Measurements from ENCODE around the gene TMEM187. TPM values are rescaled to one million over a fixed set of nuclear protein-coding genes. Genes with fewer than 3 reads are reported as not detected.

The TMEM187 gene
- total RNA-seq, 1 experiment from 2014 or later: 9.0 TPM

DNA sequence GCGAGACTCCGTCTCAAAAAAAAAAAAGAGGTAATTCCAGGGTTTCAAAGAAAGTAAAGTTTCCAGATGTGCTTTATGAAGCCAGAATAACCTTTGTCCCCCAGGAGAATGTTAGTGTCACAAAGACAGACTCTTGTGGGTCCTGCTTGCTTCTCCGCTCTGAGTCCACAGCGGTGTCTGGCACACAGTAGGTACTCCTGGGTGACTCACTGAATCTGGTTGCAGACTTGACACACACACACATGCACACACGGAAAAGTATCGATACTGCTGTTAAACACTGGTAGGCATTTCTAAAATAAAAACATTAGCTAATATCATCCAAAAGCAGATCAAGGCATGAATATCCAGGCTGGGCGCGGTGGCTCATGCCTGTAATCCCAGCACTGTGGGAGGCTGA is 22.9 kb downstream of the TMEM187 start:
- DNase-seq (ENCODE audit: low read depth): no peak

DNA sequence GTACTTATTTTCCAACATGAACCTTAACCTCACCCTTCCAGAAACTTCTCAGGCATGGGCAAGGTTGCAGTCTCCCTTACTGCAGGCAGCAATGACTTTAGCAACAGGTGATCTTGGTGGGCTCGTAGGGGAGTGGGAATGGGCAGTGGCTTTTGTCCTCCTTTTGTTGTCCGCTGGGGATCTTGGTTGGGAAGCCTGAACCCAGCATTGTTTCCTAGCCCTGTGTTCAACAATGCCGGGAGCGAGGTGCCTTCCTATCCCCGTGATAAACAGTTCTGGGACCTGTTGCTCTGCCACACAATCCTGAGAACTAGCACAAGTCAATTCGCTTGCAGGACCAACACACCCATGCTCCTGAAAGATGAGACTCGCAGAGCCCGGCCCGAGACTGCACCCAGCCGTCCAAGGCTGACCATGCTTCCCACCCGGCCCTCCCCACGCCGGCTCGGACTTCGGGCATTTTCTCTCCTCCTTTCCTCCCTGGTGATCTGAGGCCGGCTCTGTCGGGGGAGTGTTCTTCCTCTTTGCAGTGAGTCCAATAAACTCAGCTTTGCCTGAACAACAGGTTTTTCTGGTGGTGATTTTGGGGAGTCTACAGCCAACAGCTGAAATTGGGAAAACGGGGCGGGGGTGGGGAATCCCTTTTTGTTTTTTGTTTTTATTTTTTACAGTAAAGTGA is 26.9 kb downstream of the TMEM187 start:
- no peak for DNase-seq (ENCODE audit: low read depth)

DNA sequence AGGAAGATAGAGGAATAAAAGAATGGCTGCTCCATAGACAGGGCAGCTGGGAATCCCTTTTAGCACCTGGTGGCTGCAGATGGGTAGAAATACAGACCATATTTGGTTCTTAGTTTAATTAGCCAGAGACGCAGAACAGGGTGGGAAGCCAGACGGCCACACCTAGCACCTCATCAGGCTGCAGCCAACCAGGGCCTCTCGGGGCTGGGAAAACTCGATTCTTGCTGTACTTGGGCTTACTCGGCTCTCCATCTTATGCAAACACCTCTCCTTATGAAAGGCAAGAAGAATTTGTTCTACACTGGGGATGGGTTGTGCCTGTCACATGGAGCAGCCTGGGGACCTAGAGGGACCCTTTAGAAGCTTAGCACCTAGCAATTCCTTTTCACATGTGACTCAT is 27.5 kb downstream of the TMEM187 start:
- no peak for DNase-seq (ENCODE audit: low read depth)

DNA sequence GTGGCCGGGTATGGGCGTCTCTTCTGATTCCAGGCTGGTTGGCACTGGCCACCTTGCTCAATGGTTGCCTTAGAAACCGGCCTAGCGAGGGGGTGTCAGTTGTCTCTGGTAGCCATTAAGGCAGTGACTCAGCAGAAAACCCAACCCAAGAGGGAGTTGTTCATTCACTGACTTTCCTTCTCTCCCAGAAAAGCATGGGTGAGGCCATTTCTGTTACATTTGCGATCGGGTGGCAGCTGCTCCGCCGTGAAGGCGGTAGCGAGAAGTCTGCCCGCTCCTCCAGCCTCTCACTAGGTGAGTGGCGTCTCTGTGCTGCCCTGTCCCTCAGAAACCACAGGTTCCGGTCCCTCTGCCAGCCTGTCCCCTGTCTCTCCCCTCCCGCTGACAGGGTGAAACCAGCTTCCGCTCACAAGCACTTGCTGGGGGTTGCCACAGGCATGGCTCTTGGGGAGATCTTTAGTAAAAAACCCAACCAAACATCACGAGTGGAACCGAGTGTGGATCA is 29.7 kb downstream of the TMEM187 start:
- DNase-seq (ENCODE audit: low read depth): peak; percentile 87

DNA sequence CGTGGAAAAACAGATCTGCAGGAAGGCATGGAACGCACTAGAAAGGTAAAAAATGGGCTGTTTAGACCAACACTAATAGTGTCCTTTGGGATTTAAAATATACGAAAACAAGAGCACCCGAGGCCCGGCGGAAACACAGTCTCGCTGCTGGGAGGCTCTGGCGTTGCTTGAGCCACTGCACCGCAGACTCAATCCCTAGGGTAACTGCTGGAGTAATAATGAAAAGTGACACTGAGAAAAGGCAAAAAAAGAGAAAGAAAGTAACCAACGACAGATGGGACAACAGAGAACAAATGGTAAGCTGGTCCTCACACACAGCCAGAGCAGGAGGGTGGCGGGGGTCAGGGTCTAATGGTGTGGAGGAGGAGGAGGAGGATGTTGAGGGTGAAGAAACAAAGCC is 31.8 kb downstream of the TMEM187 start:
- DNase-seq (ENCODE audit: low read depth): no peak

DNA sequence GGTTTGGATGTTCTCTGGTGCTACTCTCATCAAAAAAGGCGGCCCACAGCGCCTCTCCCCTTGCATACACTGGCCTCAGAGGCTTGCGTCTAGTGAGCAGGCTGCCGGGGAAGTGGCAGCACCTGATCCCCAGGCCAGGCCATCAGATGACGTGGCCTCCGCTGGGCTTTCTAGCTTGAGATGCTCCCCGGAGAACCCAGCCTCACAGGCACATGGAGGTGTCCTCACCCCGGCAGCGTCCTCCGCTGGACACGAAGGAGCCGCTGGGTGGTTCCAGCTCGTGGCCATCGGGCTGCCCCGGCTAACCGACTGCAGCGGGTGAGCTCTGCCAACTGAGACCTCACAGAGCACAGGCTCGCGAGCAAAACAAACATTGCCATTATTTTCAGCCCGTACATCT is 34.4 kb downstream of the TMEM187 start:
- no peak for DNase-seq (ENCODE audit: low read depth)

DNA sequence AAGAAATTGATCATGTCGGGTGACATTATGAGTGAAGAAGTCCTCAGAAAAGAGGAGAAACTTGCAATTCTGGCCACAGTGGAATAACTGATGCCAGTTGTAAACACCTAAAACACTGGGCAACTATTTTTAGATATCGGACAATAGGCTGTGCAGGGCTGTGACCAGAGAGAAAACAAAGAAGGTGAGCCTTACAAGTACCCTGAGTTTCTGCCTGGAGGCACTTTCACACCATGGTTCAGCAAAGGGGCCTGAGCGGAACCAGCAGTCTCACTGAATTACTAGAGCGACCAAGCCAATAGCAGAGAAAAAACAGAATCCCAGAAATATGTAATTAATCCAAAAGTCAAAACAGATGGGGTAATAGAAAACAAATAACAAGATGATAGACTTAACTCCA is 36.0 kb downstream of the TMEM187 start:
- DNase-seq (ENCODE audit: low read depth): no peak

DNA sequence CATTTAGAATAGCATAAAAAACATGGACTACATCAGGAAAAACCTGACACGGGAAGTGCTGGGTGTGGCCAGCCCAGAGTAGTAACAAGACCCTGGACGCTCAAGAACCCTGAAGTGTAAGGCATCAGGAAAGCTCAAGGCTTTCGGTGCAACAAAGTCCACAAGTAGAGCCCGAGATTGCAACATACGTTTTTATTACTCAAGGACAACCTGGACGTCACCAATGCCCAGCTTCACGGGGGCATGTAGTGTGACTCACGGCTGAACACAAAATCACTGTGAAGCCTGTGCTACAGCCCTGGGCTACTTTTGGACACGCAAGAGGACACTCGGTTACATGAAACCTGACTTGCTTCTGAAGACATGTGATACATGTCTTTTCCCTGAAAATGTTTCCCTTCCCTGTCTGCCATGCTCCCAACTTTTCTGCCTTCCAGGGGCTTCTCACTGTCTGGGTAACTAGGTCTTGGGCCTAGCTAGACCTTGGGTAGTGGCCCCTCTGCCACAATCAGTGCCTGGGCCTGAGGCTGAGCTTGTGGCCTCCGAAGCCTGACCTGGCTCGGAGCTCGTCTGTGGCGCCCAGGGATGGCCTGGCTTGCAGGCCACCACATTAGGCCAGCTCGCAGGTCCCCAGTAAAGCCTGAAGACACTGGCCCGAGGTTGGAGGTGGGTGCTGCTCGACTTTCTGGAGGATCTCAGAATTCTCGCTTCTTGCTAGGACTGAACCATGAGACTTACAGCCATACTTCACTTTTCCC is 38.0 kb downstream of the TMEM187 start:
- peak; percentile 30 for DNase-seq (ENCODE audit: low read depth)

DNA sequence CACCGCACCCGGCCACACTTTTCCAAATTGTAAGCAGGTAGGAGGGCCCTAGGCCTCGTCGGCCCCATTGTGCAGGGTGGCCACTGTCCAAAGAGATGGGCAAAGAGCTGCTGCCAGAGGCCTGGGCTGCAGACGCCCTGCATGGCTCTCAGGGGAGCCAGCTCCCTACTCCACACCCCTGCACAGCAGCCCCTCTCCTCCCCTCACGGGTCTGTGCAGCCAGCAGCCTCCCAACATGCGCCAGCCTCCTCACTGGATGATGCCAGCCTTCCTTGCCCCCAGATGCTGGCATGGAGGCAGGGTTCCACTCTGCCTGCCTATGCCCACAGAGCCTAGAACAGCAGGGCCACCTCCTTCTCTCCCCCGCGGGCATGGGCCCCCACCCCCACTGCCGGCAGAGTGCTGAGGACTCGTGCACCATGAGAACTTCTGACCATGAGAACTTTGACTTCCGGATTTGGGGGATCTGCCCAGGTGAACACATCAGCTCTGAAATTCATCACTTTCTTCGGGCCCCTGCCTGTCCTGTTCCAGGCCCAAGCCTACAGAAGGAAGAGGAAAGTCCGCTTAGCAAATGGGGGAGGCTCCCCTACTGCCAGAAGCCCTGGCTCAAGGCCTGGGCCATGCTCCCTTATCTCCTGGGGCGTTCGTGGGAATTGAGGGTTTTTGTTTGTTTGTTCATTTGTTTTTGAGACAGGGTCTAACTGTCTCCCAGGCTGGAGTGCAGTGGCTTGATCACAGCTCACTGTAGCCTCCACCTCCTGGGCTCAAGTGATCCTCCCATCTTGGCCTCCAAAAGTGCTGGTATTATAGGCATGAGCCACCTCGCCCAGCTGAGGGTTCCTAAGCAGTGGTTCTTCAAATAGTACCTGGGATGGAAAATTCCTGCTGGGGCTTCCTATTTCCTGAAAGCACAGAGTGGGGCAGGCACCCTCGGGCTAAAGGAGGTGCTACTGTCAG is 39.1 kb downstream of the TMEM187 start:
- no peak for DNase-seq (ENCODE audit: low read depth)

GRCh38 chrX:154012336-154012991 is 39.9 kb downstream of the TMEM187 start:
- DNase-seq (ENCODE audit: low read depth): no peak

DNA sequence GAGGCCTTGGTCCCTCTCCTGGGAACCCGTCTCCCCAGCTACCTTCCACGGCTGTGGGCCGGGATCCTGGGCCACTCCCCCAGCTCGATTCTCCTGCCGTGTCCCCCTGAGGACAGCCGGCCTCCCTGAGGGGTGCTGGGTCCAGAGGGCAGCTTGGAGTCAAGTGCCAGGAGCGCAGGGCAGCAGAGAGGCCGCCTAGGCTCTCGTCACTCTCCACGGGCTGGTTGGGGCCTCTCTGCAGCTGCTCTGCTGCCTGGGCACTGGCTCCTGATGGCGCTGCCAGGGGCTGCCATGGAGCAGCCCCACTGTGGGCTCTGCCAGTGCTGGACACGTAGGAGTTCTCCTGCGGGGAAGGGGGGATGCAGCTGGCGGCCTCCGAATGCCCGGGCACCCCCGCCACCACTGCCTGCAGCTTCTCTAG is 40.5 kb downstream of the TMEM187 start:
- no peak for DNase-seq (ENCODE audit: low read depth)

DNA sequence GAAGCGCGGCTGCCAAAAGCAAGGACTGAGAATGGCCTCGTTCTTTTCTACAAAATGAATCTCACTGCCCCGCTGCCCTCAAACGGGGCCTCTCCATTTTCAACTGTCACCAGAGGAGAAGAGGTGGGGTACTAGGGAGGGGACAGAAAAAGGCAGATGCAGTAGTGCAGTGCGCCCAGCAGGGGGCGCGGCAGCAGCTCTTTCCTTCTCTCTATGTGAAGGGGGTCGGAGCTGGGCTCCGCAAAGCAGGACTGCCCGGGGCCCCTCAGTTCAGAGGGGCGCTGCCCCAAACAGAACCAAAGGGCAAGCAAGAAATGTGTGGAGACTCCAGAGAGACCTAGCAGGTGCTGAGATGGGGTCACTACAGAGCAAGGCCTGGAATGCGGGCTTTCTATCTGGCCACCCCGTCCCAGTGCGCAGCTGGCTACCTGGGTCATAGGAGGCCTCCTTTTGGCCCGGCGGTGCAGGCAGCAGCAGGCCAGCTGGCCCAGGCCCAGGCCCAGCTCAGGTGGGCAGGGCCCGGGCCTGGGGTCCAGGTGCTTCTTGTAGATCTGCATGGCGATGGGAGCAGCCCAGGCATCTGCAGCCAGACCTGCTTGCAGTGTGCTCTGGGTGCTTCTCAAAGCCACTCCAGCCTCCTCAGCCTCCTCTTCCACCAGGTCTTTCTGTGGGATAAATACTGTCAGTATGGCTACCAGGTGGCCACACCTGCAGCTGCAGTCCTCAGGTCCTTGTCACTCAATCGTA is 41.2 kb downstream of the TMEM187 start:
- DNase-seq (ENCODE audit: low read depth): no peak

DNA sequence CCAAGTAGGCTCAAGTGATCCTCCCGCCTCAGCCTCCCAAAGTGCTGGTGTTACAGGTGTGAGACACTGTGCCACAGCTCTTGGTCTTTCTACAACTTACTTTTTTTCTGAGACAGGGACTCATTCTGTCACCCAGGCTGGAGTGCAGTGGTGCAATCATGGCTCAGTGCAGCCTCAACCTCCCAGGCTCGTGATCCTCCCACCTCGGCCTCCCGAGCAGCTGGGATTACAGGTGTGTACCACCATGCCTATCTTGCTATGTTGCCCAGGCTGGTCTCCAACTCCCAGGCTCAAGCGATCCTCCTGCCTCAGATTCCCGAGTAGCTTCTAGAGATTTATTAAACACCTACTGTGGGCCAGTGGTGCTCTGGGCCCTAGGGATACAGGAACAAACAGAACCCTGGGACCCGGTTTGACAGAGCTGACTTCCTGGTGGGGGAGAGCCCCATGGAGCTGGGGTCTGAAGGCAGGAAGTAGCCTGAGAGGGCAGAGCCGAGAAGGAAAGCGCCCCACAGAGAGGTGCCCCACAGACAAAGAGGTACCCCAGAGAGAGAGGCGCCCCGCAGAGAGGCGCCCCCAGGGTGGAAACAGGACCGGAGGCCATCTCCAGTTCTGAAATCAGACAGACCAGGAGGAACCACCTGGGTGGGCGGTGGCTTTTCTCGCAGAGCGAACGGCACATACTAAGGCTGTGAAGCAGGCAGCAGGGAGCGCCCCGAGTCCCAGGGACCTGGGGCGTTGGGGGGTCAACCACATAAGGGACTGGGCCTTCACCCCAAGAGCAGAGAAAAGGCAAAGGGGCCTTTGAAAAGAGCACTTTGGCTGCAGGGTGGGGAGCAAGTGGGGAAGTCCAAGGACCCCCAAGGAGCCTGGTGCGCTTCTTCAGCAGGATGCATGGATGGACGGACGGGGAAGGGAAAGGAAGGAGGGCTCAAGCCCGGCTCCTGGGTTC is 42.2 kb downstream of the TMEM187 start:
- no peak for DNase-seq (ENCODE audit: low read depth)

DNA sequence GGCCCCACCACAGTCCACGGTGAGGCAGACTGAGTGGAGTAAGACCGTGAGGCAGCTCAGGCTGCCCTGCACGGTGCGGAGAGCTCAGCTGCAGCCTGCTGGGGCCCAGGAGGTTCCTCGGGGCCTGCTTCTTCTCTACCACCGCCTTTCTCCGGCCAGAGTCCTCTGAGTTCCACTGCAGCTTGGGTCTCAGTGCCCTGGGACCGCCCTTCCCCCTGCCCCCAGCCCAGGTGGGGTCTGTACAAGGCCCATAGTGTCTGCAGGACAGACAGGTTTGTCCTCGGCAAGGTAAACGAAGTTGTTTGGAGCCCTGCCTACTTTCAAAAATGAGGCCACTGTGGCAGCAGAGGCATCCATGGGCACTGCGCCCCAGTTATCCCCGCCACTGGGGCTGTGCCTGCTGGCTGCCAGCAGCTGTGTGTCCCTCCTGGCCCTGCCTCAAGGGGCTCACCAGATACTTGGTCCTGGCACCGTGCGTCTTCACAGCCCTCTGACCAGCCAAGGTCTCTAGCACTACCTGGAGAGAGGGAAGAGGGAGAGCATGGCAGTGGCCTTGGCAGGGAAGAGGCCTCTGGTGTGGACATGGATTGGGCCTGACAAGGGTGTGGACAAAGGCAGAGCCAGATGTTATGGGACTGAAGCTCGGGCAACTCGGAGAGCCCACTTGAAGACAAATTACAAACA is 43.2 kb downstream of the TMEM187 start:
- DNase-seq (ENCODE audit: low read depth): no peak

DNA sequence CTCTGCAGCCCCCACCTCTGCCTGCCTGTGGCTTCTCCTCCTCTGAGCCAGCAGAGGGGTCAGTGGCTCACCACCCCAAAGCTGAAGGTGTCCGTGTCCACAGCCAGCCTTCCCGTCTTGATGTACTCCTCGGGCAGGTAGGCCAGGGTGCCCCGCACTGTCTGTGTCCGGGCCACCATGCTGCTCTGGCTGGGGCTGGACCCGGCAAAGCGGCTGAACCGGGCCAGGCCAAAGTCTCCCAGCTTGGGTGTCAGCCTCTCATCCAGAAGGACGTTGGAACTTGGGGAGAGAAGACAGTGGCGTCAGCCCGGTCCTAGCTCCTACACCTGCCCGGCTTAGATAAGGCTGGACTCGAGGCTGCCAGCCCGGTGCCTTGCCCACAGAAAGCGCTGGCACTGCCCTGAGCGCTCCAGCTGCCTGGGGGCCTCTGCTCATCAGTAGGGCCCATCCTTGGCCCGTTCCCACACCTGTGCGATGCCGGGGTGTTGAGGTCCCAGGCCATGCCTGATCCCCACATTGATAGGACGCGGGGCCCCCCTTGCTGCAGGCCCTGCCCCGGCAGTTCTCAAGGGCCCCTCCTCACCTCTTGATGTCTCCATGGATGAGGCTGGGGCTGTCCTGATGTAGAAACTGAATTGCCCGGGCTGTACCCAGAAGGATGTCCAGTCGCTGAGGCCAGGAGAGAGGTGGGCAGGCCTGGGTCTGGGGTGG is 44.0 kb downstream of the TMEM187 start:
- no peak for DNase-seq (ENCODE audit: low read depth)

- DNase-seq (ENCODE audit: low read depth): no peak
Observed at GRCh38 chrX:154017766-154018517, 45.4 kb downstream of the TMEM187 start.

DNA sequence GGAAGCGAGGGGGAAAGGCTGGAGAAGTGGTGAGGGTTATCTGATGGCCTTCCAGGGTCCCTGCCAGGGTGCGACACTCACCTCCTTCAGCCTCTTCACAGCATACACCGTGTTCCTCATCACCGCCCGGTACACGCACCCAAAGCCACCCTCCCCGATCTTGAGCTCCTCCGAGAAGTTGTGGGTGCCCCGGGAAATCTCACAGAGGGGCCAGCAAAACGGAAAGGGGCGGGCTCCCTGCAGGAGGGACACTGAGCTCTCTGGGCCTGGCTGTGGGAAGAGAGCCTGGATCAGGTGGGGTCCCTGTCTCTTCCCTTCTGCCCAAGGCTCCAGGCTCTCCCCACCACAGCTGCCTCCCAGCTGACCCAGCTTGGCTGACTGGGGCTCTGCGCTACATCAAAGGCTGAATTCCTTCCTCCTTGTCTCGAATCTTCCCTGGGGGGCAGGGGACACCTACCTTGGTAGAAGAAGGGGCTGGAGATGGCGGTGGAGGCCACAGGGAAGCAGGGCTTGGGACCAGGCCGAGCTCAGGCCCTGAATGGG is 46.0 kb downstream of the TMEM187 start:
- no peak for DNase-seq (ENCODE audit: low read depth)

Measured in LHCN-M2 (cell line).